Smooth muscle cell (in vitro differentiated cells): ENCODE results near the gene HRH3. TPM values are rescaled to one million over a fixed set of nuclear protein-coding genes. Genes with fewer than 3 reads are reported as not detected.

ENCODE experiments used
- DNase-seq: peaks from one replicate; lab custom pipeline; 2025; ENCODE audit not compliant: unreplicated experiment; lab: John Stamatoyannopoulos, UW
- H2AFZ ChIP-seq: fragments of 200-600 bp; sonication (generic); 2 replicates; pipeline ENCODE4 v1.6.0; 2016; ENCODE audit warnings: antibody characterized with exemption, low read depth, mild to moderate bottlenecking
- H3F3A ChIP-seq: fragments of 200-600 bp; sonication (generic); 2 replicates; pipeline ENCODE4 v1.6.0; 2017; ENCODE audit warnings: antibody characterized with exemption, low read depth
- H3K27ac ChIP-seq: fragments of 200-600 bp; sonication (generic); 2 replicates; pipeline ENCODE4 v1.5.1; 2016; ENCODE audit warnings: low read depth, mild to moderate bottlenecking
- H3K27me3 ChIP-seq: fragments of 200-600 bp; sonication (generic); 2 replicates; pipeline ENCODE4 v1.6.1; 2016; ENCODE audit warnings: low read depth, mild to moderate bottlenecking
- H3K36me3 ChIP-seq: fragments of 200-600 bp; sonication (generic); 2 replicates; pipeline ENCODE4 v1.5.1; 2016; ENCODE audit warnings: low read depth
- H3K4me1 ChIP-seq: fragments of 200-600 bp; sonication (generic); 2 replicates; pipeline ENCODE4 v1.5.1; 2016; ENCODE audit warnings: low read depth
- H3K4me2 ChIP-seq: fragments of 200-600 bp; sonication (generic); 2 replicates; pipeline ENCODE4 v1.6.0; 2016; ENCODE audit warnings: mild to moderate bottlenecking
- H3K4me3 ChIP-seq: fragments of 200-600 bp; sonication (generic); 2 replicates; pipeline ENCODE4 v1.5.1; 2016; ENCODE audit warnings: mild to moderate bottlenecking
- H3K79me2 ChIP-seq: fragments of 200-600 bp; sonication (generic); 2 replicates; pipeline ENCODE4 v1.6.0; 2016; ENCODE audit warnings: low read depth, mild to moderate bottlenecking
- H3K9ac ChIP-seq: fragments of 200-600 bp; sonication (generic); 2 replicates; pipeline ENCODE4 v1.6.0; 2016; ENCODE audit warnings: low read depth
- H3K9me3 ChIP-seq: fragments of 200-600 bp; sonication (generic); replicated peaks from 2 replicates; pipeline ENCODE4 v1.5.1; 2016; ENCODE audit warnings: low read depth
- H4K20me1 ChIP-seq: fragments of 200-600 bp; sonication (generic); 2 replicates; pipeline ENCODE4 v1.6.0; 2016; ENCODE audit warnings: low read depth
- WGBS: methylation state at CpG from one replicate; pipeline ENCODE4 v1.1.7; 2016; ENCODE audit warnings: low lambda C conversion rate; 5-methylcytosine and 5-hydroxymethylcytosine counted together
- polyA plus RNA-seq: library from polyadenylated mRNA; unstranded; fragments of >200 nt; fragmentation: Nextera tagmentation; extraction: Ambion mirVana; gene quantifications from 2 replicates; pipeline ENCODE4 v1.2.1, GENCODE V29; 2016
- total RNA-seq: library from RNA; depleted of rRNA; stranded (reverse); fragments of >200 nt; gene quantifications from 2 replicates; pipeline ENCODE4 v1.2.3, GENCODE V29; 2014
- TF ChIP-seq, protein P1 (sequence below): fragments of 200-600 bp; sonication (generic); IDR thresholded peaks from 2 replicates; pipeline ENCODE4 v1.5.1; 2017; ENCODE audit warnings: borderline replicate concordance, mild to moderate bottlenecking, antibody characterized with exemption; ENCODE audit not compliant: insufficient read depth, poor library complexity, severe bottlenecking

HRH3 gene
- total and polyA plus RNA-seq, 2 experiments from 2014 or later = not detected

- Histone ChIP-seq H3K4me2 (no peak overlapping the region), H3K9ac (no peak overlapping the region), H3F3A (no peaks in the 10 kb centered on the region), H2AFZ (no peak overlapping the region), H3K27ac (no peak overlapping the region), H3K79me2 (no peaks in the 10 kb centered on the region), H3K27me3 (peaks cover 71% of the 10 kb centered on the region), H3K9me3 (no peaks in the 10 kb centered on the region), H3K36me3 (no peaks in the 10 kb centered on the region), H3K4me1 (peaks cover 20% of the 10 kb centered on the region), H4K20me1 (peaks cover 11% of the 10 kb centered on the region), H3K4me3 (no peak overlapping the region)
- TF ChIP-seq, protein P1, sequence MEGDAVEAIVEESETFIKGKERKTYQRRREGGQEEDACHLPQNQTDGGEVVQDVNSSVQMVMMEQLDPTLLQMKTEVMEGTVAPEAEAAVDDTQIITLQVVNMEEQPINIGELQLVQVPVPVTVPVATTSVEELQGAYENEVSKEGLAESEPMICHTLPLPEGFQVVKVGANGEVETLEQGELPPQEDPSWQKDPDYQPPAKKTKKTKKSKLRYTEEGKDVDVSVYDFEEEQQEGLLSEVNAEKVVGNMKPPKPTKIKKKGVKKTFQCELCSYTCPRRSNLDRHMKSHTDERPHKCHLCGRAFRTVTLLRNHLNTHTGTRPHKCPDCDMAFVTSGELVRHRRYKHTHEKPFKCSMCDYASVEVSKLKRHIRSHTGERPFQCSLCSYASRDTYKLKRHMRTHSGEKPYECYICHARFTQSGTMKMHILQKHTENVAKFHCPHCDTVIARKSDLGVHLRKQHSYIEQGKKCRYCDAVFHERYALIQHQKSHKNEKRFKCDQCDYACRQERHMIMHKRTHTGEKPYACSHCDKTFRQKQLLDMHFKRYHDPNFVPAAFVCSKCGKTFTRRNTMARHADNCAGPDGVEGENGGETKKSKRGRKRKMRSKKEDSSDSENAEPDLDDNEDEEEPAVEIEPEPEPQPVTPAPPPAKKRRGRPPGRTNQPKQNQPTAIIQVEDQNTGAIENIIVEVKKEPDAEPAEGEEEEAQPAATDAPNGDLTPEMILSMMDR = no peak
- no peak for DNase-seq
- 88% methylated on average over 9 of the region's 9 CpGs for WGBS
Observed at GRCh38 chr20:62223571-62223970, 3.5 kb upstream of the HRH3 start.

GRCh38 chr20:62222972-62223371 lies 2.9 kb upstream of the HRH3 start:
- Histone ChIP-seq H3K9ac (no peak overlapping the region), H3K36me3 (no peaks in the 10 kb centered on the region), H3K4me3 (no peak overlapping the region), H3K9me3 (no peaks in the 10 kb centered on the region), H4K20me1 (peaks cover 11% of the 10 kb centered on the region), H3K79me2 (no peaks in the 10 kb centered on the region), H3K27me3 (peaks cover 77% of the 10 kb centered on the region), H3K4me2 (no peak overlapping the region), H2AFZ (no peak overlapping the region), H3K4me1 (peaks cover 23% of the 10 kb centered on the region), H3F3A (no peaks in the 10 kb centered on the region), H3K27ac (no peak overlapping the region)
- TF ChIP-seq, protein P1 = no peak
- DNase-seq = no peak
- 78% methylated on average over 13 of the region's 13 CpGs for WGBS

DNA sequence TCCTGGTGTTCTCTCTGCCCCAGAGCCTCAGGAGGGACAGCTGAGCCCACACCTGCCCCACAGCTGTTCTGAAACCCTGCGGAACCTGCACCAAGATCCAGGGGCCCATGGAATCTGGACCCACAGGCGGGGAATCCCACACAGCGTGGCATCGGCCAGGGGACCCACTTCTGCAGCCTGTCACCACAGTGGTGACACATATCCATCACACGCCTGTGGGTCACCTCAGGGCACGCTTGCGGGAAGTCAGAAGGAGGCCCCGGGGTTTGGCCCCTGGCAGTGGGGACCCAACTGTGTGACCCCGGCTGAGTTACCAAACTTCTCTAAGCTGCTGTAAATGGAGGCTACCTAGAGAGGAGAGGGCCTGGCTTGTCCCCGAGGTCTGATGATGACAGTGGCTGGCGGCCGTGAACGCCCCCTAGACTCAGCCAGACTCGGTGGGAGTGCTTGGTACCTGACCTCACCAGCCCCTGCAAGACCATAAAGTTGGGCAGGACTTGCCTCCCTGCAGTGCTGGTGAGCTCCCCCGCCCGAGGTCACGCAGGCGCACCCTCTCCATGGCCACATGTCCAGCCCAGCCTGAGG lies 2.3 kb upstream of the HRH3 start:
- DNase-seq = no peak
- Histone ChIP-seq H3K9ac (no peak overlapping the region), H3K4me3 (no peak overlapping the region), H3K36me3 (no peaks in the 10 kb centered on the region), H2AFZ (no peak overlapping the region), H3K4me2 (no peak overlapping the region), H3K27ac (no peak overlapping the region), H3K9me3 (no peaks in the 10 kb centered on the region), H4K20me1 (peaks cover 11% of the 10 kb centered on the region), H3K4me1 (peaks cover 23% of the 10 kb centered on the region), H3F3A (no peaks in the 10 kb centered on the region), H3K79me2 (no peaks in the 10 kb centered on the region), H3K27me3 (peaks cover 83% of the 10 kb centered on the region)
- TF ChIP-seq, protein P1 = no peak
- WGBS = 82% methylated on average over 18 of the region's 18 CpGs
